SK-N-SH (cell line): ENCODE results near the gene FAM131C. TPM values are rescaled to one million over a fixed set of nuclear protein-coding genes. Genes with fewer than 3 reads are reported as not detected.
A peak's percentile ranks its signal among the peaks of the same experiment; 100 is the strongest.

Source experiments
- CTCF ChIA-PET: fragments of 300-600, 350-600 bp; formaldehyde crosslinking; extraction: SDS; loops from one replicate; lab custom pipeline; 2021; lab: Yijun Ruan, JAX
- POLR2A ChIA-PET: fragments of 350-600 bp; sonication (Branson Sonifier 250); formaldehyde crosslinking; extraction: SDS; loops from one replicate; lab custom pipeline; 2020; ENCODE audit warnings: antibody characterized with exemption, inconsistent platforms; lab: Yijun Ruan, JAX
- DNase-seq: peaks from one replicate; pipeline ENCODE4 v3.0.0; 2012
- H2AFZ ChIP-seq: fragments of 200-600 bp; sonication (generic); 2 replicates; pipeline ENCODE4 v1.8.1; 2016; ENCODE audit warnings: antibody characterized with exemption, mild to moderate bottlenecking, low read depth
- H3F3A ChIP-seq: fragments of 200-600 bp; sonication (generic); replicated peaks from 2 replicates; pipeline ENCODE3; 2016; ENCODE audit warnings: antibody characterized with exemption, mild to moderate bottlenecking; ENCODE audit not compliant: insufficient read depth
- H3K27ac ChIP-seq, 2 experiments: fragments of 200-500 bp in 1 of 2; fragments of 200-600 bp in 1 of 2; sonication (Bioruptor generic) in 1 of 2; sonication (generic), shearing (Covaris generic) in 1 of 2; 2 replicates each; pipeline versions ENCODE4 v1.5.1 to v1.6.1; 2014 to 2016; ENCODE audit warnings: low read depth in 2 of 2, inconsistent platforms in 1 of 2, low read length in 1 of 2, mild to moderate bottlenecking in 1 of 2, mixed read lengths in 1 of 2
- H3K27me3 ChIP-seq: fragments of 200-600 bp; sonication (generic), shearing (Covaris generic); 2 replicates; pipeline ENCODE4 v1.6.1; 2016; ENCODE audit warnings: mixed run types; ENCODE audit not compliant: insufficient read depth
- H3K36me3 ChIP-seq, 2 experiments: fragments of 200-500 bp in 1 of 2; fragments of 200-600 bp in 1 of 2; sonication (Bioruptor generic) in 1 of 2; sonication (generic) in 1 of 2; replicated peaks in 1 of 2; 2 replicates each; pipeline versions ENCODE3 to v1.5.1; 2014 to 2016; ENCODE audit warnings: low read length in 1 of 2, mild to moderate bottlenecking in 1 of 2; ENCODE audit not compliant: insufficient read depth in 2 of 2, control insufficient read depth in 1 of 2
- H3K4me1 ChIP-seq, 2 experiments: fragments of 200-500 bp in 1 of 2; fragments of 200-600 bp in 1 of 2; sonication (Bioruptor generic) in 1 of 2; sonication (generic), shearing (Covaris generic) in 1 of 2; 2 replicates each; pipeline versions ENCODE4 v1.5.1 to v1.6.1; 2014 to 2016; ENCODE audit warnings: low read depth in 1 of 2, low read length in 1 of 2, mixed run types in 1 of 2; ENCODE audit not compliant: insufficient read depth in 2 of 2, control insufficient read depth in 1 of 2
- H3K4me2 ChIP-seq: fragments of 200-600 bp; sonication (generic), shearing (Covaris generic); 2 replicates; pipeline ENCODE4 v1.6.1; 2017; ENCODE audit warnings: mixed run types
- H3K4me3 ChIP-seq, 2 experiments: fragments of 200-500 bp in 1 of 2; fragments of 200-600 bp in 1 of 2; sonication (Bioruptor generic) in 1 of 2; sonication (generic), shearing (Covaris generic) in 1 of 2; 2 replicates each; pipeline versions ENCODE4 v1.5.1 to v1.8.1; 2014 to 2016; ENCODE audit warnings: low read depth in 2 of 2, inconsistent platforms in 1 of 2, low read length in 1 of 2, mild to moderate bottlenecking in 1 of 2, mixed read lengths in 1 of 2, moderate library complexity in 1 of 2
- H3K79me2 ChIP-seq: fragments of 200-600 bp; sonication (generic); 2 replicates; pipeline ENCODE4 v1.8.1; 2017; ENCODE audit warnings: mild to moderate bottlenecking; ENCODE audit not compliant: insufficient read depth
- H3K9ac ChIP-seq: fragments of 200-600 bp; sonication (generic); 2 replicates; pipeline ENCODE4 v1.6.1; 2017; ENCODE audit warnings: mixed run types
- H3K9me2 ChIP-seq: fragments of 200-600 bp; sonication (generic); 2 replicates; pipeline ENCODE4 v1.6.1; 2017; ENCODE audit warnings: mixed run types
- H3K9me3 ChIP-seq: fragments of 200-600 bp; sonication (generic); 2 replicates; pipeline ENCODE4 v1.6.1; 2017; ENCODE audit warnings: mixed run types, mild to moderate bottlenecking, moderate library complexity
- H4K20me1 ChIP-seq: fragments of 200-600 bp; sonication (generic); 2 replicates; pipeline ENCODE4 v1.6.1; 2017; ENCODE audit warnings: mild to moderate bottlenecking, mixed run types; ENCODE audit not compliant: insufficient read depth
- CHD2 ChIP-seq: fragments of 150-350 bp; IDR thresholded peaks from 2 replicates; pipeline ENCODE4 v1.6.1; 2018; ENCODE audit warnings: low read length; ENCODE audit not compliant: partially characterized antibody
- ELF1 ChIP-seq: IDR thresholded peaks from 2 replicates; pipeline ENCODE4 v1.4.0; 2012
- EP300 ChIP-seq, 2 experiments: IDR thresholded peaks; 2 replicates each; pipeline versions ENCODE4 v1.4.0 to v1.6.1; 2012; ENCODE audit warnings: borderline replicate concordance in 1 of 2, low read depth in 1 of 2, low read length in 1 of 2
- FOSL2 ChIP-seq: IDR thresholded peaks from 2 replicates; pipeline ENCODE4 v1.4.0; 2012; ENCODE audit warnings: low read depth, mild to moderate bottlenecking, moderate library complexity, borderline replicate concordance
- FOXM1 ChIP-seq: IDR thresholded peaks from 2 replicates; pipeline ENCODE4 v1.4.0; 2012; ENCODE audit warnings: low read depth, mild to moderate bottlenecking
- GATA2 ChIP-seq: sonication (generic); formaldehyde crosslinking; IDR thresholded peaks from 2 replicates; pipeline ENCODE4 v1.5.0; 2020; ENCODE audit warnings: mild to moderate bottlenecking, missing genetic modification reagents
- JUND ChIP-seq: IDR thresholded peaks from 2 replicates; pipeline ENCODE4 v1.4.0; 2012
- MEF2A ChIP-seq: IDR thresholded peaks from 2 replicates; pipeline ENCODE4 v1.4.0; 2012; ENCODE audit warnings: low read depth, borderline replicate concordance
- MXI1 ChIP-seq: IDR thresholded peaks from 2 replicates; pipeline ENCODE4 v1.6.1; 2012; ENCODE audit warnings: mild to moderate bottlenecking, low read depth, low read length, improper control_type of control experiment
- NFIC ChIP-seq: IDR thresholded peaks from 2 replicates; pipeline ENCODE4 v1.4.0; 2012; ENCODE audit warnings: borderline replicate concordance
- RAD21 ChIP-seq: IDR thresholded peaks from 2 replicates; pipeline ENCODE4 v1.6.1; 2012; ENCODE audit warnings: mild to moderate bottlenecking, low read length
- RFX5 ChIP-seq: IDR thresholded peaks from 2 replicates; pipeline ENCODE4 v1.6.1; 2012; ENCODE audit warnings: mild to moderate bottlenecking, improper control_type of control experiment, low read length
- RXRA ChIP-seq: IDR thresholded peaks from 2 replicates; pipeline ENCODE4 v1.4.0; 2012; ENCODE audit warnings: low read depth, mild to moderate bottlenecking, borderline replicate concordance
- SMC3 ChIP-seq: IDR thresholded peaks from 2 replicates; pipeline ENCODE4 v1.6.1; 2012; ENCODE audit warnings: low read depth, low read length, improper control_type of control experiment
- TAF1 ChIP-seq: IDR thresholded peaks from 2 replicates; pipeline ENCODE4 v1.6.1; 2012; ENCODE audit warnings: low read depth, mild to moderate bottlenecking, low read length, moderate library complexity, borderline replicate concordance
- TCF12 ChIP-seq: IDR thresholded peaks from 2 replicates; pipeline ENCODE4 v1.4.0; 2012
- TEAD4 ChIP-seq: IDR thresholded peaks from 2 replicates; pipeline ENCODE4 v1.4.0; 2012; ENCODE audit warnings: mild to moderate bottlenecking, borderline replicate concordance; ENCODE audit not compliant: insufficient read depth
- YY1 ChIP-seq: IDR thresholded peaks from 2 replicates; pipeline ENCODE4 v1.4.0; 2012; ENCODE audit warnings: low read depth, mild to moderate bottlenecking
- whole genome bisulfite sequencing: methylation state at CpG from one replicate; pipeline ENCODE4 v1.1.6; 2017; ENCODE audit warnings: low lambda C conversion rate; 5-methylcytosine and 5-hydroxymethylcytosine counted together
- polyA plus RNA-seq, 3 experiments: library from polyadenylated mRNA; depleted of rRNA; stranded (reverse); fragments of >200 nt; gene quantifications; 2 replicates each; pipeline ENCODE4 v1.2.3, GENCODE V29; 2012
- TF ChIP-seq, protein P1 (sequence below): fragments of 150-350 bp; IDR thresholded peaks from 2 replicates; pipeline ENCODE4 v1.6.1; 2016; ENCODE audit warnings: mild to moderate bottlenecking, low read depth, low read length
- TF ChIP-seq, protein P2 (sequence below): fragments of 150-350 bp; IDR thresholded peaks from 2 replicates; pipeline ENCODE4 v1.6.1; 2017; ENCODE audit warnings: antibody characterized with exemption, low read length, low read depth, borderline replicate concordance
- TF ChIP-seq, protein P3 (sequence below): IDR thresholded peaks from 2 replicates; pipeline ENCODE4 v1.4.0; 2012; ENCODE audit warnings: low read depth, borderline replicate concordance
- TF ChIP-seq, protein P4 (sequence below): IDR thresholded peaks from 2 replicates; pipeline ENCODE4; 2012

Gene FAM131C
- polyA plus RNA-seq, 1 of the 3 experiments (the other 2 are of a cell fraction) = 1.6 TPM

DNA sequence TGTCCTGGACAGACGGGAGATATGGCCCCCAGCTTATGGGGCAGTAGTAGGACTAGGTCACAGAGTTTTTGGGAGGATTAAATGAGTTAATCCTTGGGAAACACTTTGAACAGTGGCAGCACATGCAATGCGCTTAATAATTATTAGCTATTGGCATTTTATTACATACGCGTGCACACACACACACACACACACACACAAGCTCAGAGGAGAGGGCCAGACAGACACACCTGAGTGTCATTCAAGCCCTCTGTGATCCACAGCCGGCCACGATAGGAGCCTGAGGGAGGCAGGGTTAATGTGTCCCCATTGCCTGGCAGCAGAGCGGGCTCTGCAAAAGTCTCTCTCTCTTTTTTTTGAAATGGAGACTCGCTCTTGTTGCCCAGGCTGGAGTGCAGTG is 44.5 kb upstream of the FAM131C start:
- 89% methylated on average over 8 of the region's 8 CpGs for WGBS
- H3K79me2 ChIP-seq = no peaks in the 10 kb centered on the region
- H3K9me2 ChIP-seq = no peaks in the 10 kb centered on the region
- H3K4me1 ChIP-seq = peaks cover 4 to 13% of the 10 kb centered on the region in 2 experiments; a peak in 2 of 4 replicates
- DNase-seq = peak; percentile 26
- ChIA-PET POLR2A (interaction anchor here (1.1 kb wide), 1 partner anchor 13 kb away, joined by 3 read pairs; no protein-coding TSS in a partner anchor), CTCF (interaction anchor here (0.7 to 1.5 kb wide), 6 partner anchors 11 to 45 kb away, joined by 3 to 10 read pairs (median 4); partner anchors contain the start of gene FAM131C)
- peaks cover 0 to 2% of the 10 kb centered on the region in 2 experiments for H3K36me3 ChIP-seq
- H3K27me3 ChIP-seq = no peaks in the 10 kb centered on the region
- peaks cover 25% of the 10 kb centered on the region for H3F3A ChIP-seq
- TF ChIP-seq, protein P1, sequence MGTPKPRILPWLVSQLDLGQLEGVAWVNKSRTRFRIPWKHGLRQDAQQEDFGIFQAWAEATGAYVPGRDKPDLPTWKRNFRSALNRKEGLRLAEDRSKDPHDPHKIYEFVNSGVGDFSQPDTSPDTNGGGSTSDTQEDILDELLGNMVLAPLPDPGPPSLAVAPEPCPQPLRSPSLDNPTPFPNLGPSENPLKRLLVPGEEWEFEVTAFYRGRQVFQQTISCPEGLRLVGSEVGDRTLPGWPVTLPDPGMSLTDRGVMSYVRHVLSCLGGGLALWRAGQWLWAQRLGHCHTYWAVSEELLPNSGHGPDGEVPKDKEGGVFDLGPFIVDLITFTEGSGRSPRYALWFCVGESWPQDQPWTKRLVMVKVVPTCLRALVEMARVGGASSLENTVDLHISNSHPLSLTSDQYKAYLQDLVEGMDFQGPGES = no peak
- TF ChIP-seq YY1 (no peak), MEF2A (no peak), TCF12 (no peak), TEAD4 (no peak), NFIC (no peak)
- TF ChIP-seq, protein P2, sequence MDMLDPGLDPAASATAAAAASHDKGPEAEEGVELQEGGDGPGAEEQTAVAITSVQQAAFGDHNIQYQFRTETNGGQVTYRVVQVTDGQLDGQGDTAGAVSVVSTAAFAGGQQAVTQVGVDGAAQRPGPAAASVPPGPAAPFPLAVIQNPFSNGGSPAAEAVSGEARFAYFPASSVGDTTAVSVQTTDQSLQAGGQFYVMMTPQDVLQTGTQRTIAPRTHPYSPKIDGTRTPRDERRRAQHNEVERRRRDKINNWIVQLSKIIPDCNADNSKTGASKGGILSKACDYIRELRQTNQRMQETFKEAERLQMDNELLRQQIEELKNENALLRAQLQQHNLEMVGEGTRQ = no peak
- no peaks in the 10 kb centered on the region for H4K20me1 ChIP-seq
- no peak overlapping the region for H2AFZ ChIP-seq
- no peak overlapping the region for H3K27ac ChIP-seq
- no peak overlapping the region for H3K9ac ChIP-seq
- no peak overlapping the region for H3K4me3 ChIP-seq
- H3K4me2 ChIP-seq = no peak overlapping the region
- no peaks in the 10 kb centered on the region for H3K9me3 ChIP-seq

DNA sequence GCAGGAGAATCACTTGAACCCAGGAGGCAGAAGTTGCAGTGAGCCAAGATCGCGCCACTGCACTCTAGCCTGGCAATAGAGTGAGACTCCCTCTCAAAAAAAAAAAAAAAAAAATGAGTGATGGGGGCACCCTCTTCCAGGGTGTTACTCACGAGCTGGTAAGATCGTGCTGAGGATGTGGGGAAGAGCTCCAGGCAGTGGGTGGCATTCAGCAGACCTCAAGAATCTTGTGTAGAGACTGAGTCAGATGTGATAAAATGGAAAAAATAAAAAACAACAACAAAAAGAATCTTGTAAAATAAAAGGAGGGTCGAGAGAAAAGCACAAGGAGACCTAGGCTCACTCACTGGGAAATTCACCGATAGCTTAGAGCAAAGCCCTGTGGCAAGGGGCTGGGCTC is 43.9 kb upstream of the FAM131C start:
- H2AFZ ChIP-seq = no peak overlapping the region
- H3K79me2 ChIP-seq = no peaks in the 10 kb centered on the region
- no peaks in the 10 kb centered on the region for H3K9me2 ChIP-seq
- H3K4me3 ChIP-seq = no peak overlapping the region
- H3K27me3 ChIP-seq = no peaks in the 10 kb centered on the region
- no peaks in the 10 kb centered on the region for H3K9me3 ChIP-seq
- peaks cover 25% of the 10 kb centered on the region for H3F3A ChIP-seq
- H3K9ac ChIP-seq = no peak overlapping the region
- TF ChIP-seq JUND (no peak), GATA2 (CRISPR knock-in tag) (no peak), CHD2 (no peak), MXI1 (no peak), ELF1 (no peak), SMC3 (no peak), RAD21 (no peak), TEAD4 (no peak), RXRA (no peak), FOXM1 (no peak), RFX5 (no peak), TAF1 (no peak), FOSL2 (no peak), EP300 (IDR thresholded peaks at IDR 0.05; ENCODE audit: borderline replicate concordance in 1 of 2, low read depth in 1 of 2, low read length in 1 of 2) (no peak)
- TF ChIP-seq, protein P3, sequence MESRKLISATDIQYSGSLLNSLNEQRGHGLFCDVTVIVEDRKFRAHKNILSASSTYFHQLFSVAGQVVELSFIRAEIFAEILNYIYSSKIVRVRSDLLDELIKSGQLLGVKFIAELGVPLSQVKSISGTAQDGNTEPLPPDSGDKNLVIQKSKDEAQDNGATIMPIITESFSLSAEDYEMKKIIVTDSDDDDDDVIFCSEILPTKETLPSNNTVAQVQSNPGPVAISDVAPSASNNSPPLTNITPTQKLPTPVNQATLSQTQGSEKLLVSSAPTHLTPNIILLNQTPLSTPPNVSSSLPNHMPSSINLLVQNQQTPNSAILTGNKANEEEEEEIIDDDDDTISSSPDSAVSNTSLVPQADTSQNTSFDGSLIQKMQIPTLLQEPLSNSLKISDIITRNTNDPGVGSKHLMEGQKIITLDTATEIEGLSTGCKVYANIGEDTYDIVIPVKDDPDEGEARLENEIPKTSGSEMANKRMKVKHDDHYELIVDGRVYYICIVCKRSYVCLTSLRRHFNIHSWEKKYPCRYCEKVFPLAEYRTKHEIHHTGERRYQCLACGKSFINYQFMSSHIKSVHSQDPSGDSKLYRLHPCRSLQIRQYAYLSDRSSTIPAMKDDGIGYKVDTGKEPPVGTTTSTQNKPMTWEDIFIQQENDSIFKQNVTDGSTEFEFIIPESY = no peak
- TF ChIP-seq, protein P2 = no peak
- TF ChIP-seq, protein P4, sequence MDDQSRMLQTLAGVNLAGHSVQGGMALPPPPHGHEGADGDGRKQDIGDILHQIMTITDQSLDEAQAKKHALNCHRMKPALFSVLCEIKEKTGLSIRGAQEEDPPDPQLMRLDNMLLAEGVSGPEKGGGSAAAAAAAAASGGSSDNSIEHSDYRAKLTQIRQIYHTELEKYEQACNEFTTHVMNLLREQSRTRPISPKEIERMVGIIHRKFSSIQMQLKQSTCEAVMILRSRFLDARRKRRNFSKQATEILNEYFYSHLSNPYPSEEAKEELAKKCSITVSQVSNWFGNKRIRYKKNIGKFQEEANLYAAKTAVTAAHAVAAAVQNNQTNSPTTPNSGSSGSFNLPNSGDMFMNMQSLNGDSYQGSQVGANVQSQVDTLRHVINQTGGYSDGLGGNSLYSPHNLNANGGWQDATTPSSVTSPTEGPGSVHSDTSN = no peak
- H3K36me3 ChIP-seq = no peaks in the 10 kb centered on the region
- DNase-seq = no peak
- no peaks in the 10 kb centered on the region for H4K20me1 ChIP-seq
- H3K27ac ChIP-seq = no peak overlapping the region
- WGBS = 77% methylated on average over 6 of the region's 6 CpGs
- H3K4me1 ChIP-seq = peaks cover 10 to 14% of the 10 kb centered on the region in 2 experiments; a peak in 3 of 4 replicates
- no peak overlapping the region for H3K4me2 ChIP-seq
- POLR2A ChIA-PET = no interaction called here
- CTCF ChIA-PET = interaction anchor here (1.0 to 1.5 kb wide), 5 partner anchors 11 to 44 kb away, joined by 3 to 10 read pairs (median 4); partner anchors contain the start of gene FAM131C
